ENCODE data around the gene NLGN4Y.

The NLGN4Y gene

DNA sequence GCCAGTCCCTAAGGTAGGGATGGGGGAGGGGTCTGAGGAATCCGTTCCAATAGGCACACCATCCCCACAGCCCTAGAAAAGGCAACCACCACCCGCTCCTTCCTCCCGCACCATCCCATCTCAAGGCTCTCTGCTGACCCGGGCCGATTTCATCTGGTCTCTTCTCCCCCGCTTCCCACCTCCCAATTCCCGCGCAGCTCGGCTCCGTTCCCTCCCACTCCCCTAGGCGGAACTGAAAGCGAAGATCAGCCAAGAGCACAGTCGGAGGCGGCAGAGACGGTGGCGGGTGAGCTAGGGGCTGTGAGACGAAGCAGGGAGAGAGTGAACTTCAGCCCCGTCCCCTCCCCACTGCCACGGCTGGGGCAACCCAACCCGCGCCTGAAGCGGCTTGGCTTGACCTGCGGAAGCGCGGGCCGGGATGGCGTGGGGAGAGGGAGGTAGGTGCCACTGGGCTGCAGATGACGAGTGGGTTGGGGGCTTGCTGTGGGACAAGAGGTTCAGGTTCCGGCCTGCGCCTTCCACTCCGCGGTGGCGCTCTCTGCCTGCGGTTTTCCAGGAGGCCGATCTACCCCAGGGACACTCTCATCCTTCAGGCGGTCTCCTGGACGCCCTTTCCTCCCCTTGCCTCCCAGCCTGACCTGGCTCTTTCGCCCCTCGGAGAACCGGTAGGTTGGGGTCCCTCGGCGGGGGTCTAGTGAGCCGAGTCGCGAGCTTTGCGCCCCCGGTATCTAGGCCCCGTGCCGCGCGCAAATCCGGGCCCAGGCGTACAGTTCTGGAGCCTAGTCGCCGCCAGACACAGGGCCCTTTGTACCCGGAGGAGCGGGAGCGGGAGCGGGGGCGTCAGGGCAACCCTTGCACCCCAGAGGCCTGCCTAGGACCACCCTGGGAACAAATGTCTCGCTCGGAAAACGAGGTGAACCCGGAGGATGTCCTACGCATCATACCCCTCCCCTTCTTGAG lies at the start of gene NLGN4Y:
NLGN4Y (plus strand) TSS at position 258 of the 960 bp plus-strand sequence. CDS start 97,591 bp downstream, outside the sequence.
- DNase-seq = peak; percentile 25

DNA sequence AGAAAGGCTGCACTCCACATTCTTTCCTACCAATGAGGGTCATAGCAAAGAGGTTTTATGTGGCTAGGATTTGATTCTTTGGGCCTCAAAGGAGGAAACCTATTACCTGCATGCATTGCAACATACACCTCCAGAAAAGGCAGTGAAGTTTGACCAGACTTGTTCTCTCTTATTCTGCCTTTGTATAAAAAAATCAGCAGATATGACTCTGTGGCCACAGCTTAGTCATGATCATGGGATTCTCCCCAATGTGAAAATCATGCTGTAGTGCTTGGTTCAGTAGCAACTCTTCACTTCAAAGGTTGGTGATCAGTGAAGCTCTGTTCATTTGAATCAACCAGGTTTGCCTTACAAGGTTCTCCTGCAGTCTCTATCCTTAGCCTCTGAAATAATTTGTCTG lies 38.4 kb upstream of the NLGN4Y start:
- no peak for DNase-seq

DNA sequence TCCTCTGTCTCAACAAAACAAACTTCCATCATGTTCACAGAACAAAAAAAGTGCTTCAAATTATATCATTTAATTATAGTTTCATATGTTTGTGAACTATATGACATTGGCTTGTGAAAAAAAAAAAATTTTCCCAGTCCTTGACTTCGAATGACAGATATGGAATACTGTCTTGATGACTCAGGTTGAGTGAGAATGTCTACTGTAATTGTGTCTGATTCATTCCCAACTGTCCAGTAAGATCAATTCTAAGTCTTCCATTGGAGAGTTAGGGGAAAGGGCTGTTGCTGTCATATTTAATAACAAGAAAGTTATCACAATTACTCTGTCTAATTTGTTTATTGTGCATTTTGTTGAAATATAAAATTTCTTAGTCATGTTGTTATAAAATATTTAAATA lies 34.1 kb upstream of the NLGN4Y start:
- DNase-seq = no peak

DNA sequence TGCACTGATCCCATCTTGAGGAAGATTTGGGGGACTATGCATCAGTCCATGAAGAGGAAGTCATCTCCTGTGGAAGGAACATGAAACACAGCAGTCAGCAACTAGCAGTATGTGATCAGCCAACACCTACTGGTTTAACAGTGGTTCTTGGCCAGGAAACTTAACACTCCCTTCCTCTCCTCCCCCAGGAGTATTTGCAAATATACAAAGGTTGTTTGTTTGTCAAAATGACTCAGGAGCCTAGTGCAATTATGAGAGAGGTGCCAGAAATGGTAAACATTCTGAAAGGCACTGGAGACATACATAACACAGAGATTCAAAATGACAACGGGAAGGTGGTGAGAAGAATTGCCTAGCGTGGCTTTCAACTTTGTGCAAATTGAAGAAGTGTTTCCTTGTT lies 26.3 kb upstream of the NLGN4Y start:
- no peak for DNase-seq

DNA sequence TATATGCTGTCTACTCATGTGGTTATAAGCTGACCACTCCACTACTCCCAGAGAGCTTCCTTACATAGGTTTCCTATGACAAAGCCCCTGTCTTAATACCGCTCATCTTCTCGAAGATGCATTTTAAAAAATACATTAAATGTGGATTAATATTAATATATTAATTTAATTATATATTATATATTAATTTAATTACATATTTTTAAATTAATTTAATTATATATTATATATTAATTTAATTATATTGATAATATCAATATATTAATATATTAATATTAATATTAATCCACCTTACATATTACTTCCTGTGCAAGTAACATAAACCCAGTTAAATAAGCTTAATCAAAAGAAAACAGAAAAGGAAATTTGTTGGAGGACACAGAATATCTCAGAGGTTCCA lies 19.7 kb upstream of the NLGN4Y start:
- DNase-seq = no peak

DNA sequence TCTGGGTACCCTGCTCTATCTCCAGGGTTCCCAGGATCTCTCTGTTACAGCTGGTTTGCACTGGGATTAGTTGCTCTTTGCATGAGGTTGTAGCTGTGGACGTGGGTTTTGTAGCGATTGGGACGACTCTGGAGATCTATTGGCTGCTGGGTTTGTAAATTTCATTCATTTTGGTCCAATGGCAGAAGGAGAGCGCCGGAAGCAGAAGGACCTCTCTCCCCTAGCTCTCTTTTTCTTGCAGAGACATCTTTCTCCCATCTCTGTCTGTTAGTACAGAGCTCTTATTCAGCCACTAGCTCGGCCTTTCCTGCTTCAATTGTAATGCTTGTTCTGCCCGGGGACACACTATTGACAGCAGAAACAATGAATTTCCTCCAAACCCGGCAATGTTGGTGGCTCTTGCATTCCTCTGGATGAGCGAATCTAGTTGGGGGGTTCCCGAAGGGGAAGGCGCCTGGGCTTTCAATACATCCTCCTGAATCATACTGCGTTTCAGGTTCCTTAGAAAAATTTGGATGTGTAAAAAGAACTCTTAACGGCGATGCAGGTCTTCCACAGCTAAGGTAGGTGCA lies 1.9 kb upstream of the NLGN4Y start:
- peak; percentile 38 for DNase-seq

DNA sequence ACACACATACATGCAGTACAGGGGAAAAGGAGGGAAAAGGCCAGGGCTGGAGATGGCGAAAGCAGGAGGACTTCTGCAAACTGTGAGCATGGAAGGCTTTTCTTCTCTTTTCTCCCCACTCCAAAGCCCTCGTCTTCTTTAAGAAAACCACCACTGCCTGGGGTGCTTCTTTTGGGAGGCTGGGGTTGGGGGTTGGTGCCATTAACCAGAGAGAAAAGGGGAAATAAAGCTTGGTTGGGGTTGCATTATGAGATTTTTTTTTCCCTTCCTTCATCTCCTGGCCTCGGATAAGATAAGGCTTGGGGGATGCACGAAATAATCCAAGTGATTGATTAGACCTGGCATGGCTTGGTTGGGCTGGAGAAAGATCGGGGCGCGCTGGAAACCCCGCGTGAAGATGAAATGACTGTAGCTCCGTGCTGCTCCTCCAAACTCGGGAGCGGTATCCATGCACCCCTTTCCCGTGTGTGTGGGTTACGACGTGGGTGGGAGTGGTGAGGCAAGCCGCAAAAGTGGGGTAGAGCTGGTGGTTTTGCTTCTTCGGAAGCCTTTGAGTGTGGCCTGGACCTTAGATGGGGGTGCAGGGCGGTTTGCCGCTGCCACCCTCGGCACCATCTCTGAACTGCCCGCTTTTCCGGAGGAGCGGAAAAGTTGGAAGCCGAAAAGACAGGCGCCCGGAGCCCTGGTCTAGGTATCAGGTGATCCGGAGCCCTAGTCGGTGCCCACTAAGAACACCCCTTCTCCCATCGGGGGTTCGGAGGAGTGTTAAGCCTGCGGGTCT lies 648 bp upstream of the NLGN4Y start:
- DNase-seq = no peak

DNA sequence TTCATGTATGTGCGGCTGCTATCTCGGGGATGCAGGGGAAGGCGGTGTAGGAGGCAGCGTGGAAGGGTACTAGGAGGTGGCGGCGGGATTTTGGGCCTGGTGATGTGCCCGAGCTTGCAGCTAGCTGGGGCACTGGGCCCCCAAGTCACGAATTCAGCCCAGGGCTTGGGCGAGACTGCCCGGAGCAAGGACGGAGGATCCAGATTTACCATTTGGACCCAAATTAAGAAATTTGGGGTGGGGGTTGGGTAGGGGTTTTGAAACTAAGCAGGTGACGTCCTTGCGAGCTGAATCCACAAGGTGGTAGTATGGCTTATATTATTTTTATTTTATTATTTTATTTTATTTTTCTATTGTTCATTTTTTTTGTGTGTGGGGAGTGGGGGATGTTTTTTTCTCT lies 986 bp downstream of the NLGN4Y start:
- peak; percentile 32 for DNase-seq

DNA sequence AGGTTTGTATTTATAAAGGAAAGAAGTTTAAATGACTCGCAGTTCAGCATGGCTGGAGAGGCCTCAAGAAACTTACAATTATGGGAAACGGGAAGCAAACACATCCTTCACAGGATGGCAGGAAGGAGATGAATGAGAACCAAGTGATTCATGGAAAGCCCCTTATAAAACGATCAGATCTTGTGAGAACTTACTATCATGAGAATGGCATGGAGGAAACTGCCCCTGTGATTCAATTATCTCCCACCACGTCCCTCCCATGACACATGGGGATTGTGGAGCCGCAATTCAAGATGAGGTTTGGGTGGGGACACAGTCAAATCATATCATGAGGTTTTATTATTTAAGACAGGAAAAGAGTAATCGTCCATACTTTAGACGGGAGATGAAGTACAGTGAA lies 4.0 kb downstream of the NLGN4Y start:
- DNase-seq = no peak

DNA sequence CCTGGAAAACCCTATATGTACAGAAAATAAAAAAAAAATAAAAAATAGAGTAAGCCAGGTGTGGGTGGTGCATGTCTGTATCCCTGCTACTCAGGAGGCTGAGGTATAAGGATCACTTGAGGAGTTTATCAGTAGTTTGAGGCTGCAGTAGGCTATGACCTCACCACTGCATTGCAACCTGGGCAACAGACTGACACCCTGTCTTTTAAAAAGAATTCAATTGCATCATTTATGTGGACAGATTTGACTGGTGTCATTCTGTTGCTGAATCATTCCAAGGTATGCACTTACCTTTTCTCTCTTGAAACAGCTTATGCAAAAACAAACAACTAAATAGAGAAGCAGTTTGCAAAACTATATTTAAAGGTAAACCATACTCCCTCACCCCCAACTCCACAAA lies 12.4 kb downstream of the NLGN4Y start:
- DNase-seq = no peak

DNA sequence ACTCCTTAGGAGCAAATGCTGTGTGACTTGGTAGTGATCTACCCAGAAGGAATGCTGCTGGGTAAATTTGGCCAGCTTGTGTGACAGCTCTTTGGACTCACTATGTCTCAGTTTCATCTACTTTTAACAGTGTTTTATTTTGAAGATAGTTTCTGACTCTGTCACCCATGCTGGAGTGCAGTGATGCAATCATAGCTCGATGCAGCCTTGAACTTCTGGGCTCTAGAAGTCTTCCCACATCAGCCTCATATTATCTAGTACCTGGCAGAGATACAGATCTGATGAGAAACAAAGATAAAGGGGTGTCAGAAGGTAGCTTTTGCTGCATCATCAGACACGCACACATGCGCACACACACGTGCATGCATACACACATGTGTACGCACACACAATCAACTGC lies 19.2 kb downstream of the NLGN4Y start:
- no peak for DNase-seq

DNA sequence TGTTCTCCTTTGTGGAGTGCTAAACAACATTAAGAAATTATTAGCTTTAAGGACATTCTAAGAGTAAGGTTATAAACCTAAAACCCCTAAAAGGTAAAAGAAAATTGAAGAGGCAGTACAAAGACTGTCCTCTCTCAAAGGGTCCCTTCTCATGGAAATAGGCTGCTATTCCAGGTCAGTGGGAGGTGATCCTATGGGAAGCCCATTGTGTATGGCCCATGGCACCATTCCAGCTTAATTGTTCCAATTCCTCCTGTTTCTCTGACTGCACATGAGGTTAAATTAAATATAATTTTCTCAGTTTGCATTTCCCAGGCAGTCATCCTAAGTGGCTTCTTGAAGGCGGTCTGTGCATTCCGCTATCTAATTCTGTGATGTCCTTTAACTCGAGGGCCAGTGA lies 57.0 kb downstream of the NLGN4Y start:
- DNase-seq = no peak

DNA sequence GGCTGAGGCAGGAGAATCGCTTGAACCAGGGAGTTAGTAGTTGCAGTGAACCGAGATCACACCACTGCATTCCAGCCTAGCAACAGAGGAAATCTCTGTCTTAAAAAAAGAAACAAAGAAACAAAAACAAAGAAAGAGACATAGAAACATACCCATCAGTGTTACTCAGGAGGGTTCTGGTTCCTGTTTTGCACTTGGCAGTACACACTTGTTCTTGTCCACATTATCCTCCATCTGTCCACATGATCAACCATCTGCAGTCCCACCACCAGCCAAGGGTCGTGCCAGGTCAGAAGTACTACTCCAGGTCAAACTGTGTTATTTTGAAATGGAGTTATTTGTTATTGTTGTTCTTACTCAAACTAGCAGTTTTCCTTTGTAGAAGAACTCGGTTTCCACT lies 62.4 kb downstream of the NLGN4Y start:
- no peak for DNase-seq

DNA sequence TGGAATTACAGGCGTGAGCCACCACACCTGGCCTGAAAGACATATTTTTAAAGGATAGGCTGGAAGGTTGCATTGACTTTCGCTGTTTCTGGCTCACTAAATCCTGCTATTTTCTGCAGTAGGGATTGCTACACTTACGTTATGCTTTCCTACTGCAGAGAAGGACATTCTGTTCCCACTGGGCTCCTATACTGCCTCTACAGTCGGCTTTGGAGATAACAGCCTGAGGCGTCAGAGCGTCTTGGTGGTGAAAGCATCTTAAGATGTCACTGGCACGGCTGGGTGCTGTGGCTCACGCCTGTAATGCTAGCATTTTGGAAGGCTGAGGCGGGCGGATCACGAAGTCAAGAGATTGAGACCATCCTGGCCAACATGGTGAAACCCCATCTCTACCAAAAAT lies 77.0 kb downstream of the NLGN4Y start:
- no peak for DNase-seq

DNA sequence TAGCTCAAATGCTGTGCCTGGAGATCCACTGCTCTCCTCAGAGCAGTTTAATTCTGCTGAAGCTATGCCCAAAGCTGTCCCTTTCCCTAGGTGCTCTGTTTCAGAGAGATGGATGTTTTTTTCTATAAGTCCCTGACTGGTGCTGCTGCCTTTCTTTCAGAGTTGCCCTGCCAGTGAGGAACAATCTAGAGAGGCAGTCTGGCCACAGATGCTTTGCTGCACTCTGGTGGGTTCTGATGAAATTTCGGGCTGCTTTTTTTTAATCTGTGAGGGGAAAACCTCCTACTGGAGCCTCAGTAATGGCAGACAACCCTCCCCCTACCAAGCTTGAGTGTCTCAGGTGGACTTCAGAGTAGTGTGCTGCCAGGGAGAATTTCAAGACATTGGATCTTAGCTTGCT lies 93.3 kb downstream of the NLGN4Y start:
- DNase-seq = no peak

DNA sequence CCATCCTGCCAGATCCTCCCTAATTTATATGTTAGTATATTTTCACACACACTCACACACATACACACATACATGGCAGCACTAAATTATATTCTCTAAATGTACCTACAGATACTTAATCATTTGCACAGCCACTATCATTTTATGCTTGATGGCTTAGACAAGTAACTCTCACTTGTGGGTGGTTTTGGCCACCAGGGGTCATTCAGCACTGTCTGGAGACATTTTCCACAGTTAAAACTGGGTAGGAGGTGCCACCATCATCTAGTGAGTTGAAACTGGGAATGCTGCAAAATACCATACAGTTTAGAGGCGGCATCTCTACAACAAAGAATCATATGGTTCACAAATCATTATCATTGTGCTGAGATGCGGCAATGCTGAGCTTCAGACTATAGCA lies 94.2 kb downstream of the NLGN4Y start:
- DNase-seq = peak; percentile 16

DNA sequence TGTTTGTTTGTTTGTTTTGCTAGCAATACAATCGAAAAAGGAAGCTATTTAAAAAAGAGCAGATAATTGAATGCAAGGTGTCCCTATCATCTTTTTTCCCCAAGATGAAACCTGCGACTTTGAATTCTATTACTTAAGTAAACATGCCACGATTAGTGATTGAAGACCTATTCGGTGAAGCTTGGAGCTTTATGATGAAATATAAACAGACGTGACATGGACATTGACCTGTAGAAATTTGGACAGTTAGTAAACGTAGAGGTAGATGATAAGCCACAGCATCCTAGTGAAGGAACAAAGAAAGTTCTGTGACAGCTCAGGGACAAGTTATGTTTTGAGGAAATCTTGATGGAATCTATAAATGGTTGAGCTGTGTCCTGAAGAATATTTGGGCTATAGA lies 103.9 kb downstream of the NLGN4Y start:
- no peak for DNase-seq

DNA sequence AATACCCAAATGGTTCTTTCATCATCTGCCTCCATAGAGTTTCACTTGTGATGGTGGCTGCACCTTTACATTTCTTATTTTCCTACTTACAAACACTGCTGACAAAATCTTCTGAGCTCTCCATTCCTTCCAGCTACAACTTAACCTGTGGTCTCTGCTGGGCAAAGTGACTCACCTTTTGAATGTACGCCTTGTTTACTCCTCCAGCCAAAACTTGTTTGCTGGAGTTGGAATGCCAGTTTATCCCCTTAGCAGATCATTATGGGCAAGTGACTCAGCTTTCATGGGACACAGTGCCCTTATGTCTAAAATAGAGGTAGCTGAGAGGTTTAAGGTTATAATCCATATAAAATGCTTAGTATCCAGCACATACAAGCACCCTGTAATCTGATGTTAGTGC lies 107.3 kb downstream of the NLGN4Y start:
- DNase-seq = no peak

DNA sequence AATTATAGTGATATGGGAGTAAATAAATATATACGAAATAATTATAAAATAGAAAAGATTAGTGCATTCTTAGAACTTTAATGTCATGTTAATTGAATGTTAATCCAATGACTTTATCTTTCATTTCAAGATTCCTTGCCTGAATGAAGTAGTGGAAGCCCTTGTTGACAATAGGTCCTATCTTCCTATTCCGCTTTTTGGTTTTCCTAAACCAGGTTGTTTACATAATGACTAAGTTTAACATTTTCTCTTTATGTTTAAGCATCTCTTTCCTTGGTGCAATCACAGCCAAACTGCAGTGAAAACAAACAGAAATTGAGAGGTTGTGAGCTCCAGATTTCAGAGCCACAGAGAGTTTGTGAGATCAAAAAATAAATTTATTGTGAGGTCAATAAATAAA lies 109.4 kb downstream of the NLGN4Y start:
- DNase-seq = no peak

DNA sequence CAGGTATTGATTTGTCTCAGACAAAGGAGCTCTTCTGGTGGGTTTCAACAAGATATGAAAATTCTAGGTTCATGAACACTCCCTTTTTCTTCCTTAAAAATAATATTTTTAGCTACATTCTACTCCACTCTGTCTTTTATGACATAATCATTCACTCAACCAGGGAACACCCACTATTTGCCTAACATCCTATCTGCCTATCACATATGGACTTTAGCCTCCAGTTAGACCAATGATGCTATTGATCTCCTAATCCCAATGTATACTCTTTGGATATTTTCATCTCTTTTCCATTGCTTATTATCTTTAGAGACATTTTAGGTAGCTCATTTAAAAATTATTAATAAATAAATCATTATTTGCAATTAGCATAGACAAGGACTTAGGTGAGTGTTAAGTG lies 110.6 kb downstream of the NLGN4Y start:
- no peak for DNase-seq

DNA sequence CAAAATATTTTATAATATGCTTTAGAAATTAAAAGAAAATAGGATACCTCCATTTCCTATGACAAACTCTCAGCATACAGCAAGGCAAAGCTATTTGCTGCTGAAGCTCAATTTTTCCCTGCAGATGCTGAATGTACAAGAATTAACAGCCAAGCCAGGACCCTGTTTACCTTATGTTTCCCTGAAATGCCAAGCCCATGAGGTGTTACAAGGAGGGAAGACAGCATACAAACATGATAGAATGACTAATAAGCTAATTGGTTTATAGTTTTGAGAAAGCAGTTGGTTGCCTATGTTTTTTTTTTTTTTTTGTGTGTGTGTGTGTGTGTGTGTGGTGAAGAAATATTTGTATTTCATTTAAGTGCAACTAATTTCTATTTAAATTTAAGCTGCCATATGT lies 113.2 kb downstream of the NLGN4Y start:
- DNase-seq = no peak

DNA sequence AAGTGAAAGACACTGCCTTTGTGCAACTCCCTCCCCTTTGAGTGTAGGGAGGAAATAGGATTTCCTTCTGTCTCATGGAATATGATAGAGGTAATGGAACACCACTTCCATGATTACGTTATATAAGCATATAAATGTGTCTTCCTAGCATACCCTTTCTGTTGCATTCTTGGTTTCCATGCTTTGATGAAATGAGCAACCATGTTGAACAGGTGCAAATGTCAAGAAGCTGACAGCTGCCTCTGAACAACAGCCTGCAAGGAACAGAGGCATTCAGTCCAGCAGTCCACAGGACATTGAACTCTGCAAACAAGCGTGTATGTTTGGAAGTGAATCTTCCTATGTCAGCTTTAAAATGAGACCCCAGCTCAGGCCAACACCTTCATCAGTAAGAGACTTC lies 117.5 kb downstream of the NLGN4Y start:
- DNase-seq = no peak

DNA sequence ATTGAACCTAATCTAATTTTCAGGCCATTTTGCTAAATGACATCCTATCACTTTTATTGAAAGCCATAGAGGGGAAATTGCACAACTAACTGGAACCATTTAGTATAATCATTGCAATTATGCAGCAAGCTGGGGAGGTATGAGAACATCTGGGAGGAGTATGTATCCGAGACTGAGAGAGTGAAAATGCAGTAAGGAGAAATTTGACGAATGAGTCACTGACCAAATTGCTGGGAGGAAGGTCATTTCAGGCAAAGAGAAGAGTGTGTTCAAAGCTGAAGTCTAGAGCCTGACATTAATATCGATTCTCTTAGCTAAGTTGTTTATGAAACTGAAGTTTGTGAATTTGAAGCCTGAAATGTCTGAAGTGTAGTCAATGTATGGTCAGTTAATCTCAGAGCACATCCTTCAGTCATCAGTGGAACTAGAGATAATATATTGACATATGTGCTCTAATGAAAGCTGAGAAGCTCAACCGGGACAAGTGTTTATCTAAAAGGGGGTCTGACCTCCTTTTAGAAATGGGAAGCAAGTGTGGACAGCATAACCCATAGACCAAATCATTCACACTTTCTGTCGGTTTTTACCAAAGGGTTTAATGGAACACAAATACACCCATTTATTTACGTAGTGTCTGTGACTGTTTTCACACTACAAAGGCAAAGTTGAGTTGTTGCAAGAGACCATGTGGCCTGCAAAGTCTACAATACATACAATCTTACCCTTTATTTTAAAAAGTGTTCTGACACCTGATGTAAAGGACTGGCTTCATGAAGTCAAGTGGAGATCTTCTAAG lies 120.0 kb downstream of the NLGN4Y start:
- DNase-seq = peak; percentile 87
